ENCODE data around the gene SYNGAP1. TPM values are rescaled to one million over a fixed set of nuclear protein-coding genes. Genes with fewer than 3 reads are reported as not detected.

SYNGAP1 gene
- total RNA-seq, 1 experiment from 2014 or later = 18.3 TPM

GRCh38 chr6:33430334-33430733 is 10.5 kb downstream of the SYNGAP1 start:
- Histone ChIP-seq H3K27me3 (replicated peaks; ENCODE audit: control insufficient read depth, insufficient read depth, low read length) (no peaks in the 10 kb centered on the region), H3K4me3 (ENCODE audit: low read depth, low read length) (no peak overlapping the region), H3K9me3 (no peaks in the 10 kb centered on the region), H3K4me1 (peaks cover 50% of the 10 kb centered on the region), H3K36me3 (ENCODE audit: control insufficient read depth, insufficient read depth, low read length) (no peaks in the 10 kb centered on the region)
- Mint-ChIP-seq H3K9me3 (ENCODE audit: unreplicated experiment) (no peaks in the 10 kb centered on the region), H3K4me3 (ENCODE audit: unreplicated experiment) (no peak overlapping the region), H3K36me3 (ENCODE audit: insufficient read depth, unreplicated experiment) (peaks cover 7% of the 10 kb centered on the region), H3K4me1 (ENCODE audit: low read depth, unreplicated experiment) (peaks cover 25% of the 10 kb centered on the region), H3K27me3 (ENCODE audit: insufficient read depth, unreplicated experiment) (no peaks in the 10 kb centered on the region), H3K27ac (ENCODE audit: unreplicated experiment) (no peak overlapping the region)
- BruUV-seq (replicated peaks) = no TSS peak
- ChIA-PET POLR2A (interaction anchor here (0.5 to 0.9 kb wide), 2 partner anchors 20 to 24 kb away, joined by 3 to 7 read pairs; partner anchors contain the start of gene ZBTB9), CTCF (interaction anchor here (0.6 kb wide), 1 partner anchor 60 kb away, joined by 4 read pairs; no protein-coding TSS in a partner anchor)
- DNase-seq = no peak
- intact Hi-C loops (cut with micrococcal nuclease; ENCODE audit: unreplicated experiment) = no loop called here
- no peak for TF ChIP-seq CTCF (IDR thresholded peaks at IDR 0.05; ENCODE audit: insufficient read depth in 1 of 2, low read depth in 1 of 2, low read length in 1 of 2, severe bottlenecking in 1 of 2, unreplicated experiment in 1 of 2)

GRCh38 chr6:33430991-33431879 is 11.4 kb downstream of the SYNGAP1 start:
- peak; percentile 67 to 72 for DNase-seq
- Histone ChIP-seq H3K4me1 (peaks cover 50% of the 10 kb centered on the region), H3K9me3 (no peaks in the 10 kb centered on the region), H3K27me3 (replicated peaks; ENCODE audit: control insufficient read depth, insufficient read depth, low read length) (no peaks in the 10 kb centered on the region), H3K36me3 (ENCODE audit: control insufficient read depth, insufficient read depth, low read length) (no peaks in the 10 kb centered on the region), H3K4me3 (ENCODE audit: low read depth, low read length) (no peak overlapping the region)
- POLR2A ChIA-PET = interaction anchor here (0.5 to 0.9 kb wide), 3 partner anchors 23 to 160 kb away, joined by 3 to 7 read pairs (median 5); partner anchors contain the start of genes RPS18, VPS52 and ZBTB9
- CTCF ChIA-PET = interaction anchor here (0.6 to 1.0 kb wide), 2 partner anchors 59 to 108 kb away, joined by 4 read pairs; no protein-coding TSS in a partner anchor
- intact Hi-C loops (cut with micrococcal nuclease; ENCODE audit: unreplicated experiment) = no loop called here
- H3K27me3 Mint-ChIP-seq (ENCODE audit: insufficient read depth, unreplicated experiment) = no peaks in the 10 kb centered on the region
- H3K9me3 Mint-ChIP-seq (ENCODE audit: unreplicated experiment) = no peaks in the 10 kb centered on the region
- peaks cover 25% of the 10 kb centered on the region for H3K4me1 Mint-ChIP-seq (ENCODE audit: low read depth, unreplicated experiment)
- no peak for TF ChIP-seq CTCF (IDR thresholded peaks at IDR 0.05; ENCODE audit: insufficient read depth in 1 of 2, low read depth in 1 of 2, low read length in 1 of 2, severe bottlenecking in 1 of 2, unreplicated experiment in 1 of 2)
- peaks cover 7% of the 10 kb centered on the region for H3K36me3 Mint-ChIP-seq (ENCODE audit: insufficient read depth, unreplicated experiment)
- peak overlapping the region; percentile 45 for H3K4me3 Mint-ChIP-seq (ENCODE audit: unreplicated experiment)
- H3K27ac Mint-ChIP-seq (ENCODE audit: unreplicated experiment) = peak overlapping the region; percentile 40
- no TSS peak for BruUV-seq (replicated peaks)

GRCh38 chr6:33431880-33432541 is 12.1 kb downstream of the SYNGAP1 start:
- Mint-ChIP-seq H3K9me3 (ENCODE audit: unreplicated experiment) (no peaks in the 10 kb centered on the region), H3K36me3 (ENCODE audit: insufficient read depth, unreplicated experiment) (peaks cover 7% of the 10 kb centered on the region), H3K27ac (ENCODE audit: unreplicated experiment) (no peak overlapping the region), H3K4me3 (ENCODE audit: unreplicated experiment) (no peak overlapping the region), H3K27me3 (ENCODE audit: insufficient read depth, unreplicated experiment) (no peaks in the 10 kb centered on the region), H3K4me1 (ENCODE audit: low read depth, unreplicated experiment) (peaks cover 25% of the 10 kb centered on the region)
- no TSS peak for BruUV-seq (replicated peaks)
- no peaks in the 10 kb centered on the region for H3K27me3 ChIP-seq (replicated peaks; ENCODE audit: control insufficient read depth, insufficient read depth, low read length)
- CTCF ChIA-PET = interaction anchor here (1.0 kb wide), 1 partner anchor 109 kb away, joined by 4 read pairs; no protein-coding TSS in a partner anchor
- no peaks in the 10 kb centered on the region for H3K36me3 ChIP-seq (ENCODE audit: control insufficient read depth, insufficient read depth, low read length)
- no peak overlapping the region for H3K4me3 ChIP-seq (ENCODE audit: low read depth, low read length)
- peaks cover 50% of the 10 kb centered on the region for H3K4me1 ChIP-seq
- H3K9me3 ChIP-seq = no peaks in the 10 kb centered on the region
- no peak for DNase-seq
- no peak for TF ChIP-seq CTCF (IDR thresholded peaks at IDR 0.05; ENCODE audit: insufficient read depth in 1 of 2, low read depth in 1 of 2, low read length in 1 of 2, severe bottlenecking in 1 of 2, unreplicated experiment in 1 of 2)
- intact Hi-C loops (cut with micrococcal nuclease; ENCODE audit: unreplicated experiment) = no loop called here
- POLR2A ChIA-PET = no interaction called here
